H9 (cell line): ENCODE data around the gene ATPAF2. TPM values are rescaled to one million over a fixed set of nuclear protein-coding genes. Genes with fewer than 3 reads are reported as not detected.

ENCODE experiments used
- DNase-seq: peaks from one replicate; pipeline ENCODE4 v3.0.0-alpha.2; 2017
- H2AFZ ChIP-seq: one replicate; pipeline ENCODE4 v1.6.1; 2013; ENCODE audit warnings: mild to moderate bottlenecking, low read length, control low read depth, moderate library complexity
- H2AK5ac ChIP-seq: 2 replicates; pipeline ENCODE4 v1.6.1; 2013; ENCODE audit warnings: low read length, control low read depth, mixed read lengths; ENCODE audit not compliant: insufficient read length
- H2BK120ac ChIP-seq: one replicate; pipeline ENCODE4 v1.6.1; 2013; ENCODE audit warnings: low read depth, mild to moderate bottlenecking, low read length, control low read depth, inconsistent platforms; ENCODE audit not compliant: poor library complexity, severe bottlenecking
- H2BK12ac ChIP-seq: 2 replicates; pipeline ENCODE4 v1.6.1; 2013; ENCODE audit warnings: low read length, control low read depth, mixed read lengths, low read depth; ENCODE audit not compliant: insufficient read length
- H2BK15ac ChIP-seq: 2 replicates; pipeline ENCODE4 v1.6.1; 2013; ENCODE audit warnings: low read depth, low read length, control low read depth
- H2BK20ac ChIP-seq: one replicate; pipeline ENCODE4 v1.6.1; 2013; ENCODE audit warnings: low read depth, mild to moderate bottlenecking, low read length, control low read depth, inconsistent platforms; ENCODE audit not compliant: poor library complexity, severe bottlenecking
- H2BK5ac ChIP-seq: 2 replicates; pipeline ENCODE4 v1.6.1; 2013; ENCODE audit warnings: low read length, control low read depth, mixed read lengths; ENCODE audit not compliant: insufficient read length
- H3K14ac ChIP-seq: 2 replicates; pipeline ENCODE4 v1.6.1; 2013; ENCODE audit warnings: low read length, control low read depth; ENCODE audit not compliant: insufficient read depth
- H3K18ac ChIP-seq: 2 replicates; pipeline ENCODE4 v1.6.1; 2013; ENCODE audit warnings: low read depth, mild to moderate bottlenecking, mixed read lengths, low read length, control low read depth; ENCODE audit not compliant: insufficient read length
- H3K23ac ChIP-seq: 2 replicates; pipeline ENCODE4 v1.6.1; 2013; ENCODE audit warnings: low read length, control low read depth, mixed read lengths, low read depth; ENCODE audit not compliant: insufficient read length
- H3K23me2 ChIP-seq: 2 replicates; pipeline ENCODE4 v1.6.1; 2013; ENCODE audit warnings: low read depth, mild to moderate bottlenecking, mixed read lengths, low read length, control low read depth; ENCODE audit not compliant: insufficient read length, poor library complexity, severe bottlenecking
- H3K27ac ChIP-seq: 2 replicates; pipeline ENCODE4 v1.5.1; 2013; ENCODE audit warnings: low read length, control low read depth, mixed read lengths, low read depth; ENCODE audit not compliant: insufficient read length
- H3K27me3 ChIP-seq: 2 replicates; pipeline ENCODE4 v1.6.1; 2013; ENCODE audit warnings: low read length, control low read depth, inconsistent platforms; ENCODE audit not compliant: insufficient read depth
- H3K4ac ChIP-seq: 2 replicates; pipeline ENCODE4 v1.6.1; 2013; ENCODE audit warnings: low read depth, mild to moderate bottlenecking, control low read depth, inconsistent platforms, low read length, moderate library complexity
- H3K4me1 ChIP-seq: 2 replicates; pipeline ENCODE4 v1.6.1; 2013; ENCODE audit warnings: low read length, control low read depth, inconsistent platforms; ENCODE audit not compliant: insufficient read depth
- H3K4me2 ChIP-seq: 2 replicates; pipeline ENCODE4 v1.6.1; 2013; ENCODE audit warnings: low read length, control low read depth, mixed read lengths; ENCODE audit not compliant: insufficient read length, insufficient read depth
- H3K56ac ChIP-seq: 2 replicates; pipeline ENCODE4 v1.6.1; 2013; ENCODE audit warnings: low read depth, mild to moderate bottlenecking, mixed read lengths, low read length, control low read depth; ENCODE audit not compliant: insufficient read length
- H3K79me1 ChIP-seq: 2 replicates; pipeline ENCODE4 v1.6.1; 2013; ENCODE audit warnings: low read depth, mild to moderate bottlenecking, moderate library complexity, low read length, control low read depth, inconsistent platforms; ENCODE audit not compliant: insufficient read depth, poor library complexity, severe bottlenecking
- H3K79me2 ChIP-seq: 2 replicates; pipeline ENCODE4 v1.6.1; 2013; ENCODE audit warnings: low read length, control low read depth, inconsistent platforms; ENCODE audit not compliant: insufficient read depth
- H3K9ac ChIP-seq: 2 replicates; pipeline ENCODE4 v1.6.1; 2013; ENCODE audit warnings: low read length, control low read depth, mixed read lengths; ENCODE audit not compliant: insufficient read length; ENCODE audit errors: extremely low read depth
- H3K9me3 ChIP-seq: one replicate; pipeline ENCODE4 v1.6.1; 2013; ENCODE audit warnings: low read depth, low read length, inconsistent platforms; ENCODE audit not compliant: control insufficient read depth
- H3T11ph ChIP-seq: one replicate; pipeline ENCODE4 v1.6.1; 2013; ENCODE audit warnings: mild to moderate bottlenecking, low read length, control low read depth, inconsistent platforms
- H4K20me1 ChIP-seq: one replicate; pipeline ENCODE4 v1.6.1; 2013; ENCODE audit not compliant: control insufficient read depth, insufficient read length, insufficient read depth
- H4K5ac ChIP-seq: 2 replicates; pipeline ENCODE4 v1.6.1; 2013; ENCODE audit warnings: low read depth, mild to moderate bottlenecking, mixed read lengths, low read length, control low read depth; ENCODE audit not compliant: insufficient read length
- H4K8ac ChIP-seq: replicated peaks from 2 replicates; pipeline ENCODE4 v1.6.1; 2013; ENCODE audit warnings: low read length, control low read depth, mixed read lengths, low read depth; ENCODE audit not compliant: insufficient read length
- H4K91ac ChIP-seq: 2 replicates; pipeline ENCODE4 v1.6.1; 2013; ENCODE audit warnings: low read depth, mild to moderate bottlenecking, moderate library complexity, mixed read lengths, low read length, control low read depth; ENCODE audit not compliant: insufficient read length
- H3K27ac Mint-ChIP-seq, 3 experiments: 2 replicates in 2 of 3; 3 replicates in 1 of 3; pipeline ENCODE4 v1.8.0; 2020 to 2021; ENCODE audit warnings: mixed read lengths in 3 of 3, mild to moderate bottlenecking in 1 of 3, moderate library complexity in 1 of 3
- H3K27me3 Mint-ChIP-seq: 2 replicates; pipeline ENCODE4 v1.8.0; 2021; ENCODE audit warnings: low read depth, mild to moderate bottlenecking, moderate library complexity, mixed read lengths
- H3K36me3 Mint-ChIP-seq, 3 experiments: 2 replicates in 2 of 3; 3 replicates in 1 of 3; pipeline ENCODE4 v1.8.0; 2020 to 2021; ENCODE audit warnings: low read depth in 3 of 3, mixed read lengths in 3 of 3; ENCODE audit not compliant: insufficient read depth in 1 of 3
- H3K4me1 Mint-ChIP-seq, 2 experiments: 2 replicates each; pipeline ENCODE4 v1.8.0; 2020; ENCODE audit warnings: mixed read lengths in 2 of 2
- H3K4me3 Mint-ChIP-seq, 2 experiments: 2 replicates in 1 of 2; 3 replicates in 1 of 2; pipeline ENCODE4 v1.8.0; 2020 to 2021; ENCODE audit warnings: mild to moderate bottlenecking in 2 of 2, mixed read lengths in 2 of 2, moderate library complexity in 1 of 2
- H3K9me3 Mint-ChIP-seq, 2 experiments: 2 replicates in 1 of 2; 3 replicates in 1 of 2; pipeline ENCODE4 v1.8.0; 2020; ENCODE audit warnings: mild to moderate bottlenecking in 2 of 2, mixed read lengths in 2 of 2, moderate library complexity in 1 of 2
- WGBS: extraction: QIAGEN DNeasy Blood & Tissue Kit; methylation state at CpG from one replicate; pipeline ENCODE4 v1.1.7; 2013; ENCODE audit warnings: missing lambda C conversion rate, low lambda C conversion rate, mixed read lengths; ENCODE audit not compliant: insufficient read length; ENCODE audit errors: extremely low coverage; 5-methylcytosine and 5-hydroxymethylcytosine counted together
- total RNA-seq: library from RNA; stranded (reverse); gene quantifications from 2 replicates; pipeline ENCODE4 v1.2.1, GENCODE V29; 2021
- TF ChIP-seq, protein P1 (sequence below): fragments of 200-600 bp; sonication (generic); conservative IDR thresholded peaks from 3 replicates; pipeline ENCODE4 v1.8.0; 2021; ENCODE audit warnings: antibody characterized with exemption, mild to moderate bottlenecking

ATPAF2 gene
- total RNA-seq, 1 experiment from 2014 or later: 21.4 TPM

DNA sequence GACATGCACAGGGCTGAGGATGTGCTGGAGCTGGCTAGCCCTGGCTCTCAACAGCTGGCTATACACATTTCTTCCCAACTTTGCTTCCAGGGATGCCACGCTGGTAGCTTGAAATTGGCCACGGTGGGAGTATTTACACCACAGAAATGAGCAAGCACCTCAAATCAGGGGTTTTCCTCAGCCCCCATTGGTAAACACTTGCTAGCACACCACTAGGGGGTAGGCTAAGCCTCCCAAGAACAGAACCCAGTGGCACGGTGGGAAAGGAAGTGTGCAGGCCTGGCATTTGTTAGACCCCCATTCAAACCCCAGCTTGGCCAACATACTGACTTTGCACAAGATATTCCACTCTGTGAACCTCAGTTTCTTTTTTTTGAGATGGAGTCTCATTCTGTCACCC, 53.4 kb downstream of the ATPAF2 start:
- WGBS: no CpG with 5 or more reads among the region's 3 CpGs
- Histone ChIP-seq H3K18ac (no peak overlapping the region), H2AK5ac (no peak overlapping the region), H3T11ph (no peak overlapping the region), H3K56ac (no peak overlapping the region), H3K23me2 (no peaks in the 10 kb centered on the region), H4K8ac (no peak overlapping the region), H4K20me1 (no peaks in the 10 kb centered on the region), H3K79me1 (no peaks in the 10 kb centered on the region), H3K4me1 (no peaks in the 10 kb centered on the region), H3K79me2 (no peaks in the 10 kb centered on the region), H4K91ac (no peak overlapping the region), H3K9me3 (no peaks in the 10 kb centered on the region), H2AFZ (no peak overlapping the region), H3K14ac (no peak overlapping the region; the same call in 1 of the 2 replicates), H3K27me3 (no peaks in the 10 kb centered on the region), H2BK15ac (no peak overlapping the region), H3K27ac (no peak overlapping the region), H2BK12ac (no peak overlapping the region), H3K4me2 (no peak overlapping the region), H4K5ac (no peak overlapping the region), H3K23ac (no peak overlapping the region), H3K9ac (no peak overlapping the region), H2BK120ac (no peak overlapping the region), H3K4ac (no peak overlapping the region), H2BK20ac (no peak overlapping the region), H2BK5ac (no peak overlapping the region)
- peaks cover 2% of the 10 kb centered on the region for H3K27me3 Mint-ChIP-seq
- H3K9me3 Mint-ChIP-seq: no peaks in the 10 kb centered on the region; a peak in 1 of 5 replicates
- H3K4me1 Mint-ChIP-seq: no peaks in the 10 kb centered on the region
- TF ChIP-seq, protein P1, sequence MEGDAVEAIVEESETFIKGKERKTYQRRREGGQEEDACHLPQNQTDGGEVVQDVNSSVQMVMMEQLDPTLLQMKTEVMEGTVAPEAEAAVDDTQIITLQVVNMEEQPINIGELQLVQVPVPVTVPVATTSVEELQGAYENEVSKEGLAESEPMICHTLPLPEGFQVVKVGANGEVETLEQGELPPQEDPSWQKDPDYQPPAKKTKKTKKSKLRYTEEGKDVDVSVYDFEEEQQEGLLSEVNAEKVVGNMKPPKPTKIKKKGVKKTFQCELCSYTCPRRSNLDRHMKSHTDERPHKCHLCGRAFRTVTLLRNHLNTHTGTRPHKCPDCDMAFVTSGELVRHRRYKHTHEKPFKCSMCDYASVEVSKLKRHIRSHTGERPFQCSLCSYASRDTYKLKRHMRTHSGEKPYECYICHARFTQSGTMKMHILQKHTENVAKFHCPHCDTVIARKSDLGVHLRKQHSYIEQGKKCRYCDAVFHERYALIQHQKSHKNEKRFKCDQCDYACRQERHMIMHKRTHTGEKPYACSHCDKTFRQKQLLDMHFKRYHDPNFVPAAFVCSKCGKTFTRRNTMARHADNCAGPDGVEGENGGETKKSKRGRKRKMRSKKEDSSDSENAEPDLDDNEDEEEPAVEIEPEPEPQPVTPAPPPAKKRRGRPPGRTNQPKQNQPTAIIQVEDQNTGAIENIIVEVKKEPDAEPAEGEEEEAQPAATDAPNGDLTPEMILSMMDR: peak; percentile 51; the same call in 2 of the 3 replicates
- DNase-seq: no peak
- no peak overlapping the region for H3K4me3 Mint-ChIP-seq
- no peaks in the 10 kb centered on the region for H3K36me3 Mint-ChIP-seq
- H3K27ac Mint-ChIP-seq: no peak overlapping the region
